Measurements from ENCODE around the gene XIRP1. TPM values are rescaled to one million over a fixed set of nuclear protein-coding genes. Genes with fewer than 3 reads are reported as not detected.

Gene XIRP1
- total and polyA plus RNA-seq, 2 of the 13 experiments (the other 11 are each of a cell fraction or from before 2014, with no cell fraction given): not detected

DNA sequence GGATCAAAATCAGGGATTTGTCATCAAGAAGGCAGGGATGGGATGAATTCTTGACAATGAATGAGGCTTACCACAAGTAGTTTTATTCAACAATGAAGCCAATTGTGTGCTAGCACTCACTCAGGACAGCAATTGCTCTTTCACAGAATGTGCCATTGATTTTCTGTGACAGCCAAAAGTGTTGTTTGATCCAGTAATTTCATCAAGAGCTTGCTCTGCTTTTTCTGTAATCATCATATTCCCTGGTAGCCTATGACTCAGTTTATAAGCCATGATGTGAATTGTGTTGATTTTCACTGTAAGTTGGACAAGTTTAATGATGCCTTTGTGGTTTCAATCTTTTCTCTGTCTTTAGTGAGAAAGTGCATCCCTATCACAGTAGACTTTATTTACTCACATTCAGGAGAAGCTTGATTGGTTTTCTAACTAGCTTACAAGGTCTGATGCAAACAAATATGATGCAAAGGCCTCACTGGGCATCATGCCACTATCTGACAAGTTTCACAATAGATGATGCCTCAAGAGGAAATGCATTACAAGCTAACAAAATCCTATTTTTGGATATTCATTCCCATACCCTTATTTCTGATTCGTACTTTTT is 25.4 kb downstream of the XIRP1 start:
- WGBS (ENCODE audit: low lambda C conversion rate): 39% methylated on average over 1 of the region's 1 CpG
- Histone ChIP-seq H3K4me3 (replicated peaks in 1 of 3; ENCODE audit: insufficient read depth in 1 of 3, low read depth in 2 of 3, low read length in 3 of 3) (no peak overlapping the region), H3K27ac (ENCODE audit: extremely low read length, insufficient read depth, low read length) (no peak overlapping the region), H3K9ac (ENCODE audit: insufficient read depth, low read depth, low read length) (no peak overlapping the region), H2AFZ (ENCODE audit: low read length) (no peak overlapping the region), H4K20me1 (ENCODE audit: insufficient read depth, low read length) (no peaks in the 10 kb centered on the region), H3K4me1 (ENCODE audit: insufficient read depth, low read length) (peaks cover 14% of the 10 kb centered on the region), H3K36me3 (replicated peaks in 1 of 2; ENCODE audit: control insufficient read depth in 1 of 2, insufficient read depth in 2 of 2, low read length in 2 of 2) (no peaks in the 10 kb centered on the region), H3K79me2 (ENCODE audit: insufficient read depth, low read length) (no peaks in the 10 kb centered on the region), H3K9me3 (ENCODE audit: low read length) (no peaks in the 10 kb centered on the region), H3K4me2 (ENCODE audit: low read depth, low read length) (no peak overlapping the region), H3K27me3 (ENCODE audit: control insufficient read depth in 1 of 2, insufficient read depth in 2 of 2, low read length in 2 of 2) (peaks cover 0 to 1% of the 10 kb centered on the region in 2 experiments; a peak in 2 of 5 replicates)
- CTCF ChIA-PET (ENCODE audit: low intra/inter-chr PET ratio, low total read pairs): no interaction called here
- intact Hi-C loops (cut with micrococcal nuclease; ENCODE audit: unreplicated experiment) (no loop called here), in situ Hi-C loops (cut with HindIII; ENCODE audit: extremely low pct_ligation_motif_present, low pct_unique_long_range_greater_than_20kb) (no loop called here)
- no TSS peak for BruUV-seq (replicated peaks)
- no peak for FAIRE-seq
- TF ChIP-seq CEBPB (IDR thresholded peaks at IDR 0.05; ENCODE audit: borderline replicate concordance, low read depth, low read length) (peak; percentile 51; the same call in 1 of the 2 replicates), AGO2 (optimal IDR thresholded peaks at IDR 0.05; ENCODE audit: low read depth, low read length) (no peak)
- POLR2A ChIA-PET: interaction anchor here (0.7 kb wide), 1 partner anchor 11 kb away, joined by 3 read pairs; no protein-coding TSS in a partner anchor
- ATAC-seq: no peak
- DNase-seq (ENCODE audit: low spot score): no peak

GRCh38 chr3:39166134-39166710 is 26.2 kb downstream of the XIRP1 start:
- Histone ChIP-seq H3K36me3 (replicated peaks in 1 of 2; ENCODE audit: control insufficient read depth in 1 of 2, insufficient read depth in 2 of 2, low read length in 2 of 2) (no peaks in the 10 kb centered on the region), H3K9ac (ENCODE audit: insufficient read depth, low read depth, low read length) (no peak overlapping the region), H3K9me3 (ENCODE audit: low read length) (no peaks in the 10 kb centered on the region), H3K4me2 (ENCODE audit: low read depth, low read length) (no peak overlapping the region), H4K20me1 (ENCODE audit: insufficient read depth, low read length) (no peaks in the 10 kb centered on the region), H3K27ac (ENCODE audit: extremely low read length, insufficient read depth, low read length) (no peak overlapping the region), H3K4me1 (ENCODE audit: insufficient read depth, low read length) (peaks cover 7% of the 10 kb centered on the region), H2AFZ (ENCODE audit: low read length) (no peak overlapping the region), H3K4me3 (replicated peaks in 1 of 3; ENCODE audit: insufficient read depth in 1 of 3, low read depth in 2 of 3, low read length in 3 of 3) (no peak overlapping the region), H3K79me2 (ENCODE audit: insufficient read depth, low read length) (no peaks in the 10 kb centered on the region), H3K27me3 (ENCODE audit: control insufficient read depth in 1 of 2, insufficient read depth in 2 of 2, low read length in 2 of 2) (peaks cover 0 to 1% of the 10 kb centered on the region in 2 experiments; a peak in 2 of 5 replicates)
- intact Hi-C loops (cut with micrococcal nuclease; ENCODE audit: unreplicated experiment): no loop called here
- no TSS peak for BruUV-seq (replicated peaks)
- ChIA-PET POLR2A (no interaction called here), CTCF (ENCODE audit: low intra/inter-chr PET ratio, low total read pairs) (no interaction called here)
- FAIRE-seq: no peak
- 5% methylated on average over 3 of the region's 3 CpGs for WGBS (ENCODE audit: low lambda C conversion rate)
- ATAC-seq: no peak
- in situ Hi-C loops (cut with HindIII; ENCODE audit: extremely low pct_ligation_motif_present, low pct_unique_long_range_greater_than_20kb): no loop called here
- no peak for DNase-seq (ENCODE audit: low spot score)
- TF ChIP-seq ETV5 (CRISPR knock-in tag; IDR thresholded peaks at IDR 0.05; ENCODE audit: borderline replicate concordance) (peak; percentile 45; the same call in 1 of the 2 replicates), FOSL2 (CRISPR knock-in tag; IDR thresholded peaks at IDR 0.05) (peak; percentile 57), YY1 (IDR thresholded peaks at IDR 0.05; ENCODE audit: insufficient read depth, insufficient replicate concordance, low read depth, low read length) (no peak), GABPA (IDR thresholded peaks at IDR 0.05; ENCODE audit: low read depth, low read length) (no peak), GABPA (CRISPR knock-in tag; IDR thresholded peaks at IDR 0.05; ENCODE audit: low read depth) (peak; percentile 34; the same call in 1 of the 2 replicates)
